GM10847 (cell line): ENCODE measurements around the gene KRTAP4-16.
"Not testable (repeated sequence)": the region's sequence is repeated elsewhere in the genome, so short reads cannot be mapped to it uniquely, and the experiment has no call there.

ENCODE experiments used
- POLR2A ChIP-seq: IDR thresholded peaks from 2 replicates; pipeline ENCODE4 v1.6.1; 2011; ENCODE audit not compliant: insufficient read length; ENCODE audit errors: extremely low read depth

KRTAP4-16 gene

GRCh38 chr17:41071606-41072360, 30.2 kb downstream of the KRTAP4-16 start:
- no peak for TF ChIP-seq POLR2A

- no peak for TF ChIP-seq POLR2A
Measured at GRCh38 chr17:41069031-41069430, 33.0 kb downstream of the KRTAP4-16 start.

- no peak for TF ChIP-seq POLR2A
Measured at GRCh38 chr17:41067281-41067680, 34.7 kb downstream of the KRTAP4-16 start.

GRCh38 chr17:41065829-41066624, 36.0 kb downstream of the KRTAP4-16 start, which contains the start of gene KRTAP2-4:
TSS of gene KRTAP2-4 (minus strand) at chr17:41065879. CDS start at chr17:41065845, 34 bp downstream.
- TF ChIP-seq POLR2A = no peak

GRCh38 chr17:41064301-41064700, 37.7 kb downstream of the KRTAP4-16 start:
- no peak for TF ChIP-seq POLR2A

GRCh38 chr17:41063449-41063848, 38.6 kb downstream of the KRTAP4-16 start:
- no peak for TF ChIP-seq POLR2A

GRCh38 chr17:41061964-41062363, 40.0 kb downstream of the KRTAP4-16 start:
- no peak for TF ChIP-seq POLR2A

GRCh38 chr17:41060052-41060604, 41.9 kb downstream of the KRTAP4-16 start, which contains the start of gene KRTAP2-3:
TSS of gene KRTAP2-3 (minus strand) at chr17:41060114. CDS start at chr17:41060050, 64 bp downstream.
- no peak for TF ChIP-seq POLR2A

- TF ChIP-seq POLR2A = no peak
Measured at GRCh38 chr17:41058741-41059140, 43.3 kb downstream of the KRTAP4-16 start.

- no peak for TF ChIP-seq POLR2A
Measured at GRCh38 chr17:41057547-41057946, 44.5 kb downstream of the KRTAP4-16 start.

- not testable (repeated sequence) for TF ChIP-seq POLR2A
Measured at GRCh38 chr17:41055130-41055529, 46.9 kb downstream of the KRTAP4-16 start, which contains the start of gene KRTAP2-2. TSS of gene KRTAP2-2 (minus strand) at chr17:41055230. CDS start at chr17:41055211, 19 bp downstream.

- no peak for TF ChIP-seq POLR2A
Measured at GRCh38 chr17:41054025-41054424, 48.0 kb downstream of the KRTAP4-16 start.

GRCh38 chr17:41052566-41052965, 49.4 kb downstream of the KRTAP4-16 start:
- no peak for TF ChIP-seq POLR2A
